OCI-LY3 (cell line): ENCODE results near the gene THRA.

Experiments used
- H2AFZ ChIP-seq: fragments of 200-600, 300-600 bp; shearing (Covaris generic); 2 replicates; pipeline ENCODE4 v1.6.0; 2014; ENCODE audit warnings: antibody characterized with exemption, low read depth, low read length
- H3K27ac ChIP-seq: fragments of 200-600, 300-600 bp; sonication (generic); 2 replicates; pipeline ENCODE4 v1.5.1; 2014; ENCODE audit warnings: mild to moderate bottlenecking, low read length, moderate library complexity, mixed read lengths
- H3K27me3 ChIP-seq: fragments of 200-600, 300-600 bp; sonication (generic); 2 replicates; pipeline ENCODE4 v1.6.1; 2014; ENCODE audit warnings: low read depth, low read length, mixed read lengths
- H3K36me3 ChIP-seq: fragments of 200-600, 300-600 bp; sonication (generic); replicated peaks from 2 replicates; pipeline ENCODE3; 2014; ENCODE audit warnings: low read depth, low read length, mixed read lengths
- H3K4me1 ChIP-seq: fragments of 300-600, 200-600 bp; sonication (generic); 2 replicates; pipeline ENCODE4 v1.6.1; 2014; ENCODE audit warnings: low read length, mixed read lengths
- H3K4me2 ChIP-seq: fragments of 200-600, 300-600 bp; sonication (generic); 2 replicates; pipeline ENCODE4 v1.6.1; 2014; ENCODE audit warnings: low read length, mixed read lengths
- H3K4me3 ChIP-seq: fragments of 300-600, 200-600 bp; sonication (generic); 2 replicates; pipeline ENCODE4 v1.5.1; 2014; ENCODE audit warnings: antibody characterized with exemption, mild to moderate bottlenecking, low read length, moderate library complexity
- H3K79me2 ChIP-seq: fragments of 300-600, 200-600 bp; shearing (Covaris generic); 2 replicates; pipeline ENCODE4 v1.6.1; 2014; ENCODE audit warnings: mild to moderate bottlenecking, low read length, mixed read lengths
- H3K9ac ChIP-seq: fragments of 300-600, 200-600 bp; shearing (Covaris generic); 2 replicates; pipeline ENCODE4 v1.6.0; 2014; ENCODE audit warnings: mild to moderate bottlenecking, low read length, moderate library complexity
- H3K9me3 ChIP-seq: fragments of 200-600, 300-600 bp; shearing (Covaris generic); 2 replicates; pipeline ENCODE4 v1.6.1; 2014; ENCODE audit warnings: low read length, mixed read lengths; ENCODE audit not compliant: insufficient read depth
- H4K20me1 ChIP-seq: fragments of 200-600, 300-600 bp; sonication (generic); 2 replicates; pipeline ENCODE4 v1.6.1; 2016; ENCODE audit warnings: low read length, mixed read lengths; ENCODE audit not compliant: insufficient read depth
- CTCF ChIP-seq: fragments of 200-600, 300-600 bp; sonication (generic); IDR thresholded peaks from 2 replicates; pipeline ENCODE4 v1.5.1; 2014; ENCODE audit warnings: antibody characterized with exemption, low read length, low read depth
- EZH2phosphoT487 ChIP-seq: fragments of 200-600 bp; shearing (Covaris generic); IDR thresholded peaks from 2 replicates; pipeline ENCODE4 v1.6.1; 2018; ENCODE audit warnings: antibody characterized with exemption, mixed run types, low read depth

THRA gene

GRCh38 chr17:40105861-40106759 lies 43.3 kb downstream of the THRA start:
- no peaks in the 10 kb centered on the region for H3K9me3 ChIP-seq
- no peak overlapping the region for H3K27ac ChIP-seq
- peaks cover 10% of the 10 kb centered on the region for H3K27me3 ChIP-seq
- no peaks in the 10 kb centered on the region for H3K36me3 ChIP-seq
- no peaks in the 10 kb centered on the region for H3K79me2 ChIP-seq
- no peak overlapping the region for H2AFZ ChIP-seq
- TF ChIP-seq EZH2phosphoT487 (no peak), CTCF (no peak)
- H3K9ac ChIP-seq, result no peak overlapping the region
- peak overlapping the region; percentile 78; the same call in 1 of the 2 replicates for H3K4me2 ChIP-seq
- H3K4me3 ChIP-seq, result no peak overlapping the region
- H4K20me1 ChIP-seq, result no peaks in the 10 kb centered on the region
- peaks cover 76% of the 10 kb centered on the region for H3K4me1 ChIP-seq

GRCh38 chr17:40106760-40107521 lies 44.2 kb downstream of the THRA start:
- H3K27me3 ChIP-seq, result peaks cover 10% of the 10 kb centered on the region
- H3K36me3 ChIP-seq, result no peaks in the 10 kb centered on the region
- H3K9ac ChIP-seq, result no peak overlapping the region
- peaks cover 79% of the 10 kb centered on the region for H3K4me1 ChIP-seq
- no peaks in the 10 kb centered on the region for H4K20me1 ChIP-seq
- H3K79me2 ChIP-seq, result no peaks in the 10 kb centered on the region
- no peak for TF ChIP-seq CTCF
- TF ChIP-seq EZH2phosphoT487, result no peak
- H3K4me3 ChIP-seq, result peak overlapping the region; percentile 52
- H3K4me2 ChIP-seq, result peak overlapping the region; percentile 78
- no peak overlapping the region for H3K27ac ChIP-seq
- no peaks in the 10 kb centered on the region for H3K9me3 ChIP-seq
- no peak overlapping the region for H2AFZ ChIP-seq

GRCh38 chr17:40107522-40108174 lies 44.9 kb downstream of the THRA start:
- Histone ChIP-seq H4K20me1 (no peaks in the 10 kb centered on the region), H3K36me3 (no peaks in the 10 kb centered on the region), H3K27me3 (peaks cover 10% of the 10 kb centered on the region), H3K27ac (0 out of 2 replicates have a peak overlapping the region, but pooled peaks have one; percentile 1), H3K9me3 (no peaks in the 10 kb centered on the region), H3K4me1 (peaks cover 86% of the 10 kb centered on the region), H3K4me3 (peak overlapping the region; percentile 52), H3K79me2 (no peaks in the 10 kb centered on the region), H2AFZ (peak overlapping the region; percentile 17; the same call in 1 of the 2 replicates), H3K9ac (peak overlapping the region; percentile 12; the same call in 1 of the 2 replicates), H3K4me2 (peak overlapping the region; percentile 78)
- TF ChIP-seq CTCF, result no peak
- no peak for TF ChIP-seq EZH2phosphoT487
